Stimulated activated CD8-positive, alpha-beta memory T cell treated with anti-CD3 and anti-CD28 coated beads, Interleukin-15, amount 100 ng/mL, for 48 hours (primary cell): Measurements from ENCODE around the gene GUCA2B.

Experiments used
- DNase-seq, 2 donors: peaks; one replicate each; pipeline ENCODE4 v3.0.0-alpha.2; 2020; ENCODE audit warnings: low read depth in 2 of 2

GUCA2B gene

GRCh38 chr1:42142894-42143675 lies 10.1 kb upstream of the GUCA2B start:
- no peak for DNase-seq

- DNase-seq, result no peak
These were observed 9.1 kb upstream of the GUCA2B start for GRCh38 chr1:42143896-42144710.

DNA sequence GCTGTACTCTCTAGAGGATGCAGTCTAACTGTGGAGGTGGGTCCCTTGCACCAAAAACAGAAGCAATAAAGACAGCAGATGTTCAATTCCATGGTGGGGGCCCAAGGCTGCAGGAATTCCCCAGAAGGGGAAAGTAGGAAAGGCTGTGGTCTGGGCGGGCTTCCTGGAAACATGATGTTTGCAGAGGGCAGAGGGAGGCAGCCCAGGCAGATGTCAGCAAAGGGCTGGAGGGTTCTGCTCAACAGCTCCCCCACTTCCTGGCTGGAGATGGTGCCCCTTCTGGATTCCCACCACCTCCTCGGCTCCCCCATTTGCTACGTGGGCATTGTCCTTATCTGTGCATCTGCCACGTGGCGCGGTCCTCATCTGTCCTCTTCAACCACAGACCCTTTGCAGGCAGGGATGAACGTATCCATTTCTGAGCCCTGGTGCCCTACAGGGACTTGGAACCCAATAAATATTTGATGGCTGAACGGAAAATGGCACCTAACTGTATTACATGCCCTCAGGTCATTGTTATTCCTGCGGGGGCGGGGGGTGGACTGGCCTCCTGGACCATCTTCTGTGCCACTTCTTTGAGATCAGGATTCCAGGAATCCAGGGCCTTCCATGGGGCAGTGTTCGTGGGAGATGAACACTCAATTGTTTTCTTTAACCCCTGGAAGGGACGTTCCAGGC lies 8.4 kb upstream of the GUCA2B start:
- DNase-seq, result no peak

- DNase-seq, result no peak
These were observed 7.9 kb upstream of the GUCA2B start for GRCh38 chr1:42145389-42145716.

DNA sequence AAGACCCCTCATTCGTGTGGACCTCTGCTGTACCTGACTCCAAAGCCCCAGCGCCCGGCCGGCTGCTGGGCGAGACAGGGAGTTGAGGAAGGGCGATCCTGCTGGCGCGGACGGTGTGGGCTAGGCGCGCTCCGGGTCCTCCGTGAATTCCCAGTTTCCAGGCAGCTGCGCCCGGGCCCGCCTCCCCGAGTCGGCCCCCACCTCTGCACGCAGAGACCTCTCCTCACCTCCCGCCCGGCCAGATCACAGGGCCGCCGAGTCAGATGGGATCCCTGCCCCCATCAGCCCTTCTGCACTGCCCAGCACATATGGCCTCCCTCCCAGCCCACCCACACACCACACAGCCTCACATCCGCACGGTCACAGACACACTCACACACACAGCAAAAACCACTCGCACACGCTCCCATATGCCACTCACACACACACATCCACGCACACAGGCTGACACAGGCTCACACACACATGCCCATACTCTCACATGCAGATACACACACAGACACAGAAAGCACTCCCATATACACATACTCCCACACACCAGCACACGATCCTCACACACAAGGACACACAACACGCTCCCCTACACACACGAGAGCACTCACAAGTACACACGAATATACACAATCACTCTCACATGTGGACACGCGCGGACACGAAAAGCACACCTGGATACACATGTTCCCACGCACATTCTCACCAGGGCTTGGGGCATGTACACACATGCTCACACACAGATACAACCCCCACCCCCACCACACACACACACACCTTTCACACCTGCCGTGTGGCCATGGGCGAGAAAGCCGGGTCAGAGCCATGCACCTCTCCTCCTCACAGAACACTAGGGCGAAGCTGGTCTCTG lies 7.2 kb upstream of the GUCA2B start:
- no peak for DNase-seq

DNA sequence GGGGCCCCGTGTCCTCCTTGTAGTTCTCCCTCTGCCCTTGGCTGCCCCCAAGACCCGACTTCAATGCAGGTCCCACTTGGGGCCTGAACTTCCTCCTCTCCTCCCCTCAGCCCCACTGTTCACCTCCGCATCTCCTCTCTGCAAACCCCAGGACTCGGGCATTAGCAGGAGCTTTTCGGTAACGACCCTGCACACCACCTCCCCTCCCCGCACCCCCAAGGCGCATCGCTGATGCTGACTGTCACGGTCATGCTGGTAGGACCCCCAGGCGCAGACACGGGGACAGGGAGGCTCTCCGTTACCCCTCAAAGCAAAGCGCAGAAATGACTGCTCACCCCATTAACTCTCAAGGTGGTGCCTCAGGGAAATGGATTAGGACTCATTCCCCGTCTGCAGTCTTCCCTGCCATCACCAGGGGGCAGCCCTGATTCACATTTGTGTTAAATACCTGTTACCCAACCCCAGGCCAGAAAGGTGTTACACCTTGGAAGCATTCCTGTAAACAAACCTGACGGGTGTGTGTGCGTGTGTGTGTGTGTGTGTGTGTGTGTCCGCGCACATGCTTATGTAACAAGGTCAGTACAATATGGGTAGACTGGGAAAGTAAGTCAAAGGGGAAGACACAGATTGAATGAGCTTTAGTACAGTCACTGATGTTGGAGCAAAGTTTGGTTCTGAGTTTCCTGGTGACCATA lies 6.4 kb upstream of the GUCA2B start:
- peak; percentile 38 to 40 for DNase-seq

DNA sequence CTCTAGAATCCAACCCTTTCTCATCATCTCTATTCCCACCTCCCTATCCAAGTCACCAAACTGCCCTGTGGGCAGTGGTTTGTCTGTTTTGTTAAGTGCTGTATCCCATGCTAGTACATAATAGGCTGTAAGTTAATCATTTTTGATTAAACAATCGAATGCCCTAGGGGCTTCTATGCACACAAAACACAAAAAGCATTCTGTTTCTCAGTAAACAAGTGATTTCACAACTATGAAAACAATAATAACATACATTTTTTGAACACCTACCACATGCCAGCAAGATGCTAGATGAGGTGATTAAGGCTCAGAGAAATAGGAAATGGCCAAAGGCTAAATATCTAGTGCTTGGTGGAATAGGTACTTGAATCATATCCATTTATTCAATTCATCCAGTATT lies 5.0 kb upstream of the GUCA2B start:
- DNase-seq, result no peak

DNA sequence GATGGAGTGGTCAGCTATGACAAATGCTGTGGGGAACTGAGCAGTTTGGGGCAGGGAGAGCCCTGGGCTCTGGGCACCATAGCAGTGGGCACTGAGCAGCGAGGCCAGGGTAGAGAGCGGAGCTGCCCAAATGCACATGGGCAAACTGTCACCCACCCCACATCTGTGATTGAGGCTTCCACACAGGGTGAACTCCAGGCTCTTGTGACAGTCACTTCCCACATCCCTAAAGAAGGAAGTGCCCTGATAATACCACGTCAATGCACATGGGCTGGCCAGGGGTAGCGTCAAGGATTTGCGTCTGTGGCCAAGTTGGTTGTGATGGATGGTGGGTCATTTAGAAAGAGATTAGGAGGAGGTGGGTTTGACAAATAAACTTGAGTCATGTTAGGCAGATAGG lies 2.6 kb upstream of the GUCA2B start:
- no peak for DNase-seq

DNA sequence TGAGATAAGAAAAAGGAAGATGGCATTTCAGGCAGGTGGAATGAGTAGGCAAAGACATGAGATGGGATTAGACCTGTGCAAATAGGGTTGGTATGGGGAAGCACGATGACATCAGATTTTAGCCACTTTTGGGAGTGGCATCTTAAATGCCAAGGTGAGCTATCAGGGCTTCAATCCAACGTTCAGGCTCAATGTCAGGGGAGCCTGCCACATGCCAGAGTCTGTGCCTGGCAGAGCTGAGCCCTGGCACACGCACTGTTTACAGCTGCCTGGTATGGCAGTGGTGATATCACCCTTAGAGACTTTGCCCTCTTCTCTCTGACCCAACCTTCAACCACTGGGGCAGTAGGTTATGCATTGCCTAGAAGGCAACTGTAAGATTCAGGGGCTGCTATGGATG lies 1.1 kb upstream of the GUCA2B start:
- no peak for DNase-seq

DNA sequence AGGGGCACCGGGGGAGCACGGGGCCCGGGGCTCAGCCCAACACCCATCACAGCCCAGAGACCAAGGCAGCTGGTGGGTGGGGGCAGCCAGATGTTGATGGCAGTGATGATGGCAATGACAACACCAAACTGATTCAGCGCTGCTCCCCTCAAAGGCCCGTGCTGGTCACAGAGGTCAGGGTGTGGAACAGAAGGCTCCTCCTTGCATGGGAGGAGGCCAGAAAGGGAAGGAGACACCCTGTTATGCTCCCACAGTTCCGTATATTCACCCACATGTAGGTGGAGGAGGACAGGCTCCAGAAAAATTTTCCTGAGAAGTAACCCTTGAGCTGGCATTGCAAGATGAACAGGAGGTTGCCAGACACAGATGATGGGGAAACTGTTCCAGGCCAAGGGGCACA lies 414 bp downstream of the GUCA2B start:
- DNase-seq, result no peak

- no peak for DNase-seq
These were observed 1.5 kb downstream of the GUCA2B start for GRCh38 chr1:42154685-42155084.

DNA sequence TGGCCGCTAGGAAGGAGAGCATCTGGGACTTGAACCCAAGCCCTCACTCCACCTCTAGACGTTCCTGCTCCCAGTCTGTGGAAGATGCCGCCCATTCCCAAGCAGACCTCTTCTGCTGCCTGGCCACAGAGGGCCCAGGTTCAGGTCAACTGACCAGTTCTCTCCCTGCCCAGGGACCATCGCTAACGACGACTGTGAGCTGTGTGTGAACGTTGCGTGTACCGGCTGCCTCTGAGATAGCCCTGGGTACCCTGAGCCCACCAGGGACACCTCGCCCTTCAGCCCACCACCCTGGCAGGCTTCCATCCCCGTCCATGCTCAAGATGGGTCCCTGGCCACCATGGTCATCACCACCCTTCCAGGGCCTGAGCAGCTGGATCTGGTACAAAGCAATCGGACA lies 2.2 kb downstream of the GUCA2B start:
- no peak for DNase-seq

- no peak for DNase-seq
These were observed 4.5 kb downstream of the GUCA2B start for GRCh38 chr1:42157667-42158066.

GRCh38 chr1:42158189-42158588 lies 5.0 kb downstream of the GUCA2B start:
- no peak for DNase-seq

DNA sequence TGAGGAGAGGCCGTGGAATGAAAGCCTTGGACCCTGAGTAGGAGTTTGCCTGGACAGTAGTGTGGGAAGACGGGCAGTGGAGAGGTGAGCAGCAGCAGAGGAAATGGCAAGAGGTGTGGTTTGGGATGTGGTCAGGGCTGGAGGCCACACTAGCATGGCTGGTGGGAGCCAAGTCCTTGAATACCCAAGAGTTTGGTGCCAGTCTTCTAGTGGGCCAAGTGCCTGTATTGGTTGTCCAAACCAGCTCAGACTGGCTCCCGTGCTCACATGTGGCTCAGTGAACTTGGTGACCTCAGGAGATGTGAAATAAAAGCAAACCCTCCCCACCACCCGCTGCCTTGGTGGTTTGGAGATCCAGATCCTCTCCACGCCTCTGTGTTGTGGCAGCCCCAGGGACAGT lies 9.0 kb downstream of the GUCA2B start:
- no peak for DNase-seq

- no peak for DNase-seq
These were observed 9.9 kb downstream of the GUCA2B start for GRCh38 chr1:42163114-42163513.

GRCh38 chr1:42163536-42164503 lies 10.6 kb downstream of the GUCA2B start:
- DNase-seq, result no peak

DNA sequence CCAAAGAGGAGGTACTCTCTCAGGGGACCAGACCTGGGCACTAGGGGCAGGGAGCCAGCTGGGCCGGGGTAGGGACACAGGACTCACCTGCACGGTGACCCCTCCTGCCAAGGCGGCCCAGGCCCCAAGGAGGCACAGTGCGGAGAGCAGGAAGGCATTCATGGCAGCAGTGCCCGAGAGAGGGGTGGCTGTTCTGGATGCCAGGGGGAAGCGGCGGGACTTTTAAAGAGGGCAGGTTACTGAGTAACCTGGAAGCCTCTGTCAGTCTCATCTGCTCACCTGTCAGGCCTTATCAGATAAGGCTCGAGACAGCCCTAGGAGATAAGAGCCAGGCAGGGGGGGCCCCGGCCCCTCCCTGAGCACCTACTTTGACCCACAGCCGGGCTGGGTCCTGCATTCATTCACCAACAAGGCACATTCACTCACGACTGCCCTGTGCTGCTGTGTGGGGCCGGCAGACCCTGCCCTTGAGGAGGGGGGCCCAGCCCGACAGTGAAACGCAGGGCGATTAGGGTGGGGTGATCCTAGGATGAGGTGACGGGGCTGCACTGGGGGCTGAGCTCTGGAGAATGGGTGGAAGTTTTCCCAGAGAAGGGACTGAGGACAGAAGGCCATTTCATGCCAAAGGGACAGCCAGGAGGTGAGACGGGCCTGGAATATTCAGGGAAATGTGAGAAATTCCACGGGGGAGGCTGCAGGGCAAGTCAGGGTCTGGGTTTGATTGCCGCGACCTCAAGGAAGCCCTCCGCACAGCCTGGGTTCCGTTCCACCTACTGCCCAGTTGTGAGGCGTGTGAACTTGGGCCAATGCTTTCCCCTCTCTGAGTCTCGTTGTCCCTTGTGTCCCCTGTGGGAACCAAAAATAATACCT lies 11.6 kb downstream of the GUCA2B start, which contains the start of gene GUCA2A:
TSS of gene GUCA2A (minus strand) at position 195 of the 870 bp plus-strand sequence. CDS start at position 162, 33 bp downstream.
- no peak for DNase-seq
